GM12872 (cell line): ENCODE data around the gene ZNF491.
A peak's percentile ranks its signal among the peaks of the same experiment; 100 is the strongest.

ENCODE experiments used
- CTCF ChIP-seq: IDR thresholded peaks from 3 replicates; pipeline ENCODE4 v1.5.1; 2011; ENCODE audit warnings: low read depth, mild to moderate bottlenecking, low read length, moderate library complexity; ENCODE audit not compliant: insufficient read depth

ZNF491 gene

GRCh38 chr19:11798391-11799330, at the start of gene ZNF491:
TSS of gene ZNF491 (plus strand) at chr19:11798523. CDS start at chr19:11805954, 7,431 bp downstream.
- peak; percentile 25; the same call in 1 of the 3 replicates for TF ChIP-seq CTCF

- no peak for TF ChIP-seq CTCF
Measured at GRCh38 chr19:11749751-11750150, 48.6 kb upstream of the ZNF491 start.

GRCh38 chr19:11752244-11752736, 46.0 kb upstream of the ZNF491 start:
- no peak for TF ChIP-seq CTCF

- TF ChIP-seq CTCF: no peak
Measured at GRCh38 chr19:11754663-11755062, 43.7 kb upstream of the ZNF491 start.

- no peak for TF ChIP-seq CTCF
Measured at GRCh38 chr19:11756965-11757364, 41.4 kb upstream of the ZNF491 start.

- no peak for TF ChIP-seq CTCF
Measured at GRCh38 chr19:11759805-11760204, 38.5 kb upstream of the ZNF491 start.

GRCh38 chr19:11763117-11763516, 35.2 kb upstream of the ZNF491 start:
- no peak for TF ChIP-seq CTCF
